ENCODE results near the gene CNTN1. TPM values are rescaled to one million over a fixed set of nuclear protein-coding genes. Genes with fewer than 3 reads are reported as not detected.
A peak's percentile ranks its signal among the peaks of the same experiment; 100 is the strongest.

CNTN1 gene
- total RNA-seq, 4 donors from 2014 or later, result 64.1 to 193 (median 92.4) TPM

- Histone ChIP-seq H3K4me3 (no peak overlapping the region), H3K27ac (no peak overlapping the region), H3K36me3 (no peaks in the 10 kb centered on the region), H3K9me3 (peaks cover 0 to 10% (median 3%) of the 10 kb centered on the region in 3 donors), H3K27me3 (no peaks in the 10 kb centered on the region), H3K4me1 (no peaks in the 10 kb centered on the region)
- no peak for TF ChIP-seq POLR2A (IDR thresholded peaks at IDR 0.05)
- TF ChIP-seq EP300 (IDR thresholded peaks at IDR 0.05), result no peak
- no peak for TF ChIP-seq POLR2AphosphoS5 (IDR thresholded peaks at IDR 0.05)
- no peak for ATAC-seq
Observed at GRCh38 chr12:40980427-40980961, 288.3 kb downstream of the CNTN1 start.

- peaks cover 0 to 30% (median 12%) of the 10 kb centered on the region in 3 donors for H3K4me1 ChIP-seq
- no peaks in the 10 kb centered on the region for H3K27me3 ChIP-seq
- ATAC-seq, result no peak
- H3K4me3 ChIP-seq, result no peak overlapping the region
- no peaks in the 10 kb centered on the region for H3K36me3 ChIP-seq
- H3K9me3 ChIP-seq, result peaks cover 0 to 10% (median 3%) of the 10 kb centered on the region in 3 donors
- TF ChIP-seq EP300 (IDR thresholded peaks at IDR 0.05) (no peak), POLR2AphosphoS5 (IDR thresholded peaks at IDR 0.05) (no peak), POLR2A (IDR thresholded peaks at IDR 0.05) (no peak)
- TF ChIP-seq, protein P1, sequence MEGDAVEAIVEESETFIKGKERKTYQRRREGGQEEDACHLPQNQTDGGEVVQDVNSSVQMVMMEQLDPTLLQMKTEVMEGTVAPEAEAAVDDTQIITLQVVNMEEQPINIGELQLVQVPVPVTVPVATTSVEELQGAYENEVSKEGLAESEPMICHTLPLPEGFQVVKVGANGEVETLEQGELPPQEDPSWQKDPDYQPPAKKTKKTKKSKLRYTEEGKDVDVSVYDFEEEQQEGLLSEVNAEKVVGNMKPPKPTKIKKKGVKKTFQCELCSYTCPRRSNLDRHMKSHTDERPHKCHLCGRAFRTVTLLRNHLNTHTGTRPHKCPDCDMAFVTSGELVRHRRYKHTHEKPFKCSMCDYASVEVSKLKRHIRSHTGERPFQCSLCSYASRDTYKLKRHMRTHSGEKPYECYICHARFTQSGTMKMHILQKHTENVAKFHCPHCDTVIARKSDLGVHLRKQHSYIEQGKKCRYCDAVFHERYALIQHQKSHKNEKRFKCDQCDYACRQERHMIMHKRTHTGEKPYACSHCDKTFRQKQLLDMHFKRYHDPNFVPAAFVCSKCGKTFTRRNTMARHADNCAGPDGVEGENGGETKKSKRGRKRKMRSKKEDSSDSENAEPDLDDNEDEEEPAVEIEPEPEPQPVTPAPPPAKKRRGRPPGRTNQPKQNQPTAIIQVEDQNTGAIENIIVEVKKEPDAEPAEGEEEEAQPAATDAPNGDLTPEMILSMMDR (IDR thresholded peaks at IDR 0.05), result no peak
- no peak overlapping the region for H3K27ac ChIP-seq
Observed at GRCh38 chr12:40986001-40986400, 293.8 kb downstream of the CNTN1 start.

DNA sequence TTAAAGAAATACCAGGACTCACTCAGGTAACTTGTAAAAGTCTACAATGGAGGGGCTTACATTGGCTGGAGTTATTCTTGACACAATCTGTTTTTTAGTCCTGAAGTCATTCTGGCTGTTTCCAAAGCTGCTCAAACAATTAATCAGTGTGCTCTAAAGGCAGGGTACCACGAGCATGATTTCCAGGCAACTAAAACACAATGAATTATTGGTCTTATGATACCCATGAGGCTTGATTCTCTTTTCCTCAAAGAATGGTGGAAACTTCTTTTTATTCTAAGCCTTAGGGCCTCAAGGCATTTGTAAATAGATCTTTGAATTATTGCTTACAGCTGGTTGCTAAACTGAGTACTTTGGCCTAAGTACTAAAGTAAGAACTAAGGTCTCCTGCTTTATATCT, 296.1 kb downstream of the CNTN1 start:
- peaks cover 0 to 10% (median 3%) of the 10 kb centered on the region in 3 donors for H3K9me3 ChIP-seq
- 14 to 25% methylated on average over 1 of the region's 1 CpG for WGBS, 2 donors (ENCODE audit: low coverage in 1 of 2)
- no peak overlapping the region for H3K4me3 ChIP-seq
- H3K4me1 ChIP-seq, result peaks cover 0 to 30% (median 12%) of the 10 kb centered on the region in 3 donors
- H3K27ac ChIP-seq, result peak overlapping the region; percentile 62 to 74 (median 70)
- no peaks in the 10 kb centered on the region for H3K27me3 ChIP-seq
- H3K36me3 ChIP-seq, result no peaks in the 10 kb centered on the region
- no peak for ATAC-seq
- TF ChIP-seq, protein P1 (IDR thresholded peaks at IDR 0.05), result no peak
- no peak for TF ChIP-seq POLR2AphosphoS5 (IDR thresholded peaks at IDR 0.05)
- no peak for TF ChIP-seq EP300 (IDR thresholded peaks at IDR 0.05)
- no peak for TF ChIP-seq POLR2A (IDR thresholded peaks at IDR 0.05)

- Histone ChIP-seq H3K27me3 (no peaks in the 10 kb centered on the region), H3K4me1 (peaks cover 0 to 30% (median 12%) of the 10 kb centered on the region in 3 donors), H3K4me3 (no peak overlapping the region), H3K36me3 (no peaks in the 10 kb centered on the region), H3K9me3 (peaks cover 0 to 10% (median 3%) of the 10 kb centered on the region in 3 donors), H3K27ac (peak overlapping the region; percentile 62 to 74 (median 70))
- TF ChIP-seq POLR2A (IDR thresholded peaks at IDR 0.05) (no peak), POLR2AphosphoS5 (IDR thresholded peaks at IDR 0.05) (peak; percentile 69)
- ATAC-seq, result peak; percentile 63
- 5 to 23% methylated on average over 2 of the region's 2 CpGs for WGBS, 2 donors (ENCODE audit: low coverage in 1 of 2)
Observed at GRCh38 chr12:40988824-40989223, 296.6 kb downstream of the CNTN1 start.

DNA sequence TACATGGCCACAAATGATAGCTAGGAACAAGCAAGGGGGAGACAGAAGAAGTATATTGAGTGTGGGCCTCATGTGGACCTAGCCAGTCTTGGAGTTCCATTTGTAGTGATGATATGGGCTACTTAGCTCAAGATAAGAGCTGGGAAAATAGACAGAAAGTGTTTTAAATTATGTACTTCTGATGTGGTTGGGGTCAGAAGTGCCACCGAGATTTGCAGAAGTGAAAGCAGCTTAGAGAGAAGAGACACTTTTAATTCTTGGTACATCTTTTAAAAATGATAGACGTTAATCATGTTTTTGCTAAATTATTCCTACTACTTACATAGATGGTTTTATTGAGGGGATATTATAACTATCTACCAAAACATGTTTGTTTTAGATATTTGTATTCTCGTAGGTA, 297.5 kb downstream of the CNTN1 start:
- WGBS, 2 donors (ENCODE audit: low coverage in 1 of 2), result 78 to 89% methylated on average over 3 of the region's 3 CpGs
- Histone ChIP-seq H3K27ac (peak overlapping the region; percentile 62 to 74 (median 70)), H3K27me3 (no peaks in the 10 kb centered on the region), H3K4me1 (peaks cover 0 to 30% (median 12%) of the 10 kb centered on the region in 3 donors), H3K36me3 (no peaks in the 10 kb centered on the region), H3K4me3 (no peak overlapping the region), H3K9me3 (peaks cover 0 to 5% (median 2%) of the 10 kb centered on the region in 3 donors)
- TF ChIP-seq, protein P1 (IDR thresholded peaks at IDR 0.05), result no peak
- TF ChIP-seq POLR2A (IDR thresholded peaks at IDR 0.05), result no peak
- no peak for TF ChIP-seq EP300 (IDR thresholded peaks at IDR 0.05)
- TF ChIP-seq POLR2AphosphoS5 (IDR thresholded peaks at IDR 0.05), result no peak
- no peak for ATAC-seq

DNA sequence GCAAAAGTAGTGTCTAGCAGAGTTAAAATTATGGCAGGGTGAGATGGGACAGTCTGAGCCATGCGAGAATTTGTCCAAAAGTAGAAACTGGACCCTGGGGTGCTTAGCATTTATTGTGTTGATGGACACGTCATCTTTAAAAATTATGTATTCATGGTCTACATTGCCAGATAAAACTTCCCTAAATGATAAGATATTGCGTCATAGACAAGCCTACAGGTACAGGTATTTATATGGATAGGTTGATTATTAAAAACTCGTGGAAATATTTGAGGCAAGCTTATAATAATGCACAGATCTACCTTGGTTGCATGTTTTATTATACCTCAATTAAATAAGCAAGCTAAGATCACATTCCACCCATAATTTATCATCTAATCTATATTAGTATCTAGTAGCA, 299.9 kb downstream of the CNTN1 start:
- TF ChIP-seq, protein P1 (IDR thresholded peaks at IDR 0.05), result no peak
- TF ChIP-seq POLR2AphosphoS5 (IDR thresholded peaks at IDR 0.05) (no peak), EP300 (IDR thresholded peaks at IDR 0.05) (no peak), POLR2A (IDR thresholded peaks at IDR 0.05) (no peak)
- H3K4me3 ChIP-seq, result no peak overlapping the region
- 83 to 94% methylated on average over 4 of the region's 4 CpGs for WGBS, 2 donors (ENCODE audit: low coverage in 1 of 2)
- H3K36me3 ChIP-seq, result no peaks in the 10 kb centered on the region
- no peaks in the 10 kb centered on the region for H3K9me3 ChIP-seq
- no peak for ATAC-seq
- no peaks in the 10 kb centered on the region for H3K27me3 ChIP-seq
- no peak overlapping the region for H3K27ac ChIP-seq
- H3K4me1 ChIP-seq, result peaks cover 0 to 40% (median 15%) of the 10 kb centered on the region in 3 donors
